Measurements from ENCODE around the gene NFATC1.

DNA sequence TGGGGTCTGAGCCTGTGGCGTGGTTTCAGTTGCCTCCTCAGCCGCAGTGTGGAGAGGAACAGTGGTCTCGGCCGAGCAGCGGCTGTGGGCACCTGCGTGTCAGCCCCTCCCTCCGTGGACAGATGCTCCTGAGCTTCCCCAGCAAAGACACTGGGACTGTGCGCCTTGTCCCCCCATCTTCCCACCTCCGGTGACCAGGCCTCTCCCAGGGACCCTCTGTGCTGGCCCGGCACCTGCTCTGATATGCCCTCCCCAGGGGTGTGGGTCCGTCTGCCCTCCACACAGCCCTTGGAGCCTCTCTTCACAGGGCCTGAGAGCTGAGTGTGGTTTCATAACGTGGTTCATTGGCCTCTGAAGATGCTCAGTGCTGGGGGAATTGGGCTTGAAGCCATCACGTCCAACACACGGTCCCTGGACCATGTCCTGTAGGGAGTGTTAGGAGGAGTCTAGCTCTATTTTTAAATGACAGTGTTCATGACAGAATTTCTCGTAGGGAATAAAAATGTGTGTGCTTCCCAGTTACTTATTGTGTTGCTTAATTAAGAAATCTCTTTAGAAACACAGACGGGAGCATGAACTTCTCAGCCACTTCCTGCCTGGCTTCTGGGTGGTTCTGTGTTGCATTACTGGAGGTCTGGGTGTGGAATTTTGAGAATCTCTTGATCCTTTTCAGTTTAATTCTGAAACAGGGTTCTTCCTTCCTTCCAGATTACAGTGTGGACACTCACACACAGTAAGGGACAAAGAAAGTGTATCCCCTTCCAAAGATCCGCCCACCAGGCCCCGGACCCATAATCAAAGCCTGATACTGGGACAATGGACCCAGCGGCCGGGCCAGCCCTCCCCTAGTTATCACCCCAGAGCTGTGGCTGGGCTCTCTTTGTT lies 110.7 kb downstream of the NFATC1 start:
- TF ChIP-seq, protein P1, sequence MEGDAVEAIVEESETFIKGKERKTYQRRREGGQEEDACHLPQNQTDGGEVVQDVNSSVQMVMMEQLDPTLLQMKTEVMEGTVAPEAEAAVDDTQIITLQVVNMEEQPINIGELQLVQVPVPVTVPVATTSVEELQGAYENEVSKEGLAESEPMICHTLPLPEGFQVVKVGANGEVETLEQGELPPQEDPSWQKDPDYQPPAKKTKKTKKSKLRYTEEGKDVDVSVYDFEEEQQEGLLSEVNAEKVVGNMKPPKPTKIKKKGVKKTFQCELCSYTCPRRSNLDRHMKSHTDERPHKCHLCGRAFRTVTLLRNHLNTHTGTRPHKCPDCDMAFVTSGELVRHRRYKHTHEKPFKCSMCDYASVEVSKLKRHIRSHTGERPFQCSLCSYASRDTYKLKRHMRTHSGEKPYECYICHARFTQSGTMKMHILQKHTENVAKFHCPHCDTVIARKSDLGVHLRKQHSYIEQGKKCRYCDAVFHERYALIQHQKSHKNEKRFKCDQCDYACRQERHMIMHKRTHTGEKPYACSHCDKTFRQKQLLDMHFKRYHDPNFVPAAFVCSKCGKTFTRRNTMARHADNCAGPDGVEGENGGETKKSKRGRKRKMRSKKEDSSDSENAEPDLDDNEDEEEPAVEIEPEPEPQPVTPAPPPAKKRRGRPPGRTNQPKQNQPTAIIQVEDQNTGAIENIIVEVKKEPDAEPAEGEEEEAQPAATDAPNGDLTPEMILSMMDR (IDR thresholded peaks at IDR 0.05) = no peak
- TF ChIP-seq EP300 (IDR thresholded peaks at IDR 0.05; ENCODE audit: low read depth) = no peak

All from transverse colon (tissue), 3 donors.